Prostate gland (tissue), 2 donors: ENCODE measurements around the gene TMA7B. TPM values are rescaled to one million over a fixed set of nuclear protein-coding genes. Genes with fewer than 3 reads are reported as not detected.

Experiments
- DNase-seq: peaks from one replicate; pipeline ENCODE4 v3.0.0-alpha.2; 2019; ENCODE audit warnings: low spot score
- H3K27ac ChIP-seq, 2 donors: fragments of 200-600 bp; sonication (generic); 2 replicates each; pipeline ENCODE4 v1.5.1; 2017 to 2019
- H3K27me3 ChIP-seq: fragments of 200-600 bp; sonication (generic); replicated peaks from 2 replicates; pipeline ENCODE4 v1.5.1; 2019; ENCODE audit not compliant: insufficient read depth
- H3K36me3 ChIP-seq, 2 donors: fragments of 200-600 bp; sonication (generic); 1 replicate in 1 of 2; 2 replicates in 1 of 2; pipeline versions ENCODE4 v1.5.1 to v1.8.1; 2017 to 2019
- H3K4me1 ChIP-seq: fragments of 200-600 bp; sonication (generic); replicated peaks from 2 replicates; pipeline ENCODE4 v1.5.1; 2019
- H3K4me3 ChIP-seq, 2 donors: fragments of 200-600 bp; sonication (generic); 2 replicates each; pipeline ENCODE4 v1.5.1; 2017 to 2019
- H3K9me3 ChIP-seq: fragments of 200-600 bp; sonication (generic); 2 replicates; pipeline ENCODE4 v1.5.1; 2017
- POLR2A ChIP-seq: fragments of 450-650 bp; IDR thresholded peaks from one replicate; pipeline ENCODE4 v1.6.1; 2016; ENCODE audit warnings: antibody characterized with exemption, mild to moderate bottlenecking
- POLR2AphosphoS5 ChIP-seq: sonication (generic); formaldehyde crosslinking; IDR thresholded peaks from one replicate; pipeline ENCODE4 v1.6.1; 2017; ENCODE audit warnings: antibody characterized with exemption
- WGBS: methylation state at CpG from one replicate; pipeline ENCODE4 v1.1.5; 2018; 5-methylcytosine and 5-hydroxymethylcytosine counted together
- intact Hi-C: fragments of 100-400 bp; cut with DNase I; formaldehyde crosslinking; loops from one replicate; pipeline ENCODE4 v1.14.2; 2022
- total RNA-seq, 2 donors: library from RNA; depleted of rRNA; stranded (reverse); fragments of >200 nt; gene quantifications; one replicate each; pipeline ENCODE4 v1.1.0, GENCODE V29; 2016
- TF ChIP-seq, protein P1 (sequence below), 4 experiments: fragments of 200-600 bp in 2 of 4; fragments of 450-650 bp in 2 of 4; sonication (generic) in 2 of 4; IDR thresholded peaks; 1 replicate in 3 of 4; 2 replicates in 1 of 4; pipeline ENCODE4 v1.5.1; 2016 to 2019; ENCODE audit warnings: antibody characterized with exemption in 4 of 4, mild to moderate bottlenecking in 2 of 4, moderate library complexity in 2 of 4

The TMA7B gene
- total RNA-seq, 2 donors from 2014 or later: not detected

DNA sequence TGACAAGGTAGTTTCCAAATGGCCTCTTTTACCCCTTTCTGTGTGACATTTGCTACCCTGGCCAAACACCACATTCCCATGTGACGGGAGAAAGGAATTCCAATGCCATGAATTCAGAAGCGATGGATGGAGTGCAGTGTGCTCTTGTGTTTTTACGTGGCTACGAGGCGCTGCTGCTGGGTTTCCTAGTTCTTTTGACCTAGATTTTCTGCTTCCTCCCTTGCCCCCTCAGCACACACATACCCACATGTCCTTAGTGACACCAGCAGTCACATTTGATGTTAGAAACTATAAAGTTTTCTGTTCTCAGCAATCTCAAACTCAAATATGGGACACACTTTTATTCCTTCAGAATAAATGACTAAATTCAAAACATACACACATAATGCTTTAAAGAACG, 7.8 kb upstream of the TMA7B start:
- DNase-seq: no peak
- no peak overlapping the region for H3K4me3 ChIP-seq
- no peaks in the 10 kb centered on the region for H3K4me1 ChIP-seq
- H3K27ac ChIP-seq: no peak overlapping the region
- intact Hi-C loops: no loop called here
- 94% methylated on average over 6 of the region's 6 CpGs for WGBS
- H3K9me3 ChIP-seq: no peaks in the 10 kb centered on the region
- H3K36me3 ChIP-seq: no peaks in the 10 kb centered on the region
- TF ChIP-seq, protein P1, sequence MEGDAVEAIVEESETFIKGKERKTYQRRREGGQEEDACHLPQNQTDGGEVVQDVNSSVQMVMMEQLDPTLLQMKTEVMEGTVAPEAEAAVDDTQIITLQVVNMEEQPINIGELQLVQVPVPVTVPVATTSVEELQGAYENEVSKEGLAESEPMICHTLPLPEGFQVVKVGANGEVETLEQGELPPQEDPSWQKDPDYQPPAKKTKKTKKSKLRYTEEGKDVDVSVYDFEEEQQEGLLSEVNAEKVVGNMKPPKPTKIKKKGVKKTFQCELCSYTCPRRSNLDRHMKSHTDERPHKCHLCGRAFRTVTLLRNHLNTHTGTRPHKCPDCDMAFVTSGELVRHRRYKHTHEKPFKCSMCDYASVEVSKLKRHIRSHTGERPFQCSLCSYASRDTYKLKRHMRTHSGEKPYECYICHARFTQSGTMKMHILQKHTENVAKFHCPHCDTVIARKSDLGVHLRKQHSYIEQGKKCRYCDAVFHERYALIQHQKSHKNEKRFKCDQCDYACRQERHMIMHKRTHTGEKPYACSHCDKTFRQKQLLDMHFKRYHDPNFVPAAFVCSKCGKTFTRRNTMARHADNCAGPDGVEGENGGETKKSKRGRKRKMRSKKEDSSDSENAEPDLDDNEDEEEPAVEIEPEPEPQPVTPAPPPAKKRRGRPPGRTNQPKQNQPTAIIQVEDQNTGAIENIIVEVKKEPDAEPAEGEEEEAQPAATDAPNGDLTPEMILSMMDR (IDR thresholded peaks at IDR 0.05): no peak
- TF ChIP-seq POLR2AphosphoS5 (no peak), POLR2A (no peak)
- H3K27me3 ChIP-seq: no peaks in the 10 kb centered on the region

DNA sequence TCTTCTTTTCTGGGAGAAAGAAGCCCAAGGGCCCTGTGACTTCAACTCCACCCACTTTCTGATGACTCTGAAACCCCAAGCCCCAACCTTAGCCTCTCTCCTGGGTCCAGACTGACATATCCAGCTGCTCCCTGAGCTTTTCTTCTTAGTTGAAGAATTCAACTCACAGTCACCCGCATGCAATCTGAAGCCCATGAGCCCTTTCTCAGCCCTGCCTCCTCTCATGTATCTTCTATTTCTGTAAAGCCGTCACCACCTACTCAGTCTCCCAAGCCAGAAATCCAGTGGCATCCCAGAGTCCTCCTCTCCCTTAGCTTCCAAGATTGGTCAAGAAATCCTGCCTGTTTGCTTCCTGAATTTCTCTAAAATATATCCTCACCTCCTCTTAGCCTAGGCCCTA, 7.1 kb upstream of the TMA7B start:
- Histone ChIP-seq H3K27me3 (no peaks in the 10 kb centered on the region), H3K4me3 (no peak overlapping the region), H3K9me3 (no peaks in the 10 kb centered on the region), H3K4me1 (no peaks in the 10 kb centered on the region), H3K36me3 (no peaks in the 10 kb centered on the region), H3K27ac (no peak overlapping the region)
- WGBS: 100% methylated on average over 2 of the region's 2 CpGs
- no peak for DNase-seq
- TF ChIP-seq, protein P1 (IDR thresholded peaks at IDR 0.05): no peak
- no peak for TF ChIP-seq POLR2A
- intact Hi-C loops: no loop called here

DNA sequence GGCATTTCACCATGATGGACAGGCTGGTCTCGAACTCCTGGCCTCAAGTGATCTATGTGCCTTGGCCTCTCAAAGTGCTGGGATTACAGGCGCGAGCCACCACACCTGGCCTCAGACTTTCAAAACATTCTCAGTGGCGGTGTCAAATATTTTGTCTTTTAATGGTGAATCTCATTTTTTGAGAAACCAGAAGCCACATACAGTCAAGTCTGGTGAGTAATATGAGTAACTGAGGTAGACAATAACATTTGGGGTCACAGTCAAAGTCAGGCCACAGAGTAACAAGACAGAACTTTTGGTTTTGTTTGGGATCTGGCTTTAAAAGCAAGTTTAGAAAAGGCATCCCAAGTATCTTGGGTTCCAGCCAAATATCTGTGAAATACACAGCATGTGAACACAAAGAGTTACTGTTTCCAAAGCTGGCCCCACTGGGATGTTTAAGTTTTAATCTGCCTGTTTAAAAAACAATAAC, 5.6 kb upstream of the TMA7B start:
- Histone ChIP-seq H3K27me3 (no peaks in the 10 kb centered on the region), H3K4me1 (no peaks in the 10 kb centered on the region), H3K9me3 (no peaks in the 10 kb centered on the region), H3K4me3 (no peak overlapping the region), H3K27ac (no peak overlapping the region), H3K36me3 (no peaks in the 10 kb centered on the region)
- no peak for DNase-seq
- intact Hi-C loops: no loop called here
- no peak for TF ChIP-seq POLR2AphosphoS5
- no peak for TF ChIP-seq POLR2A
- TF ChIP-seq, protein P1 (IDR thresholded peaks at IDR 0.05): no peak
- 93% methylated on average over 4 of the region's 4 CpGs for WGBS

DNA sequence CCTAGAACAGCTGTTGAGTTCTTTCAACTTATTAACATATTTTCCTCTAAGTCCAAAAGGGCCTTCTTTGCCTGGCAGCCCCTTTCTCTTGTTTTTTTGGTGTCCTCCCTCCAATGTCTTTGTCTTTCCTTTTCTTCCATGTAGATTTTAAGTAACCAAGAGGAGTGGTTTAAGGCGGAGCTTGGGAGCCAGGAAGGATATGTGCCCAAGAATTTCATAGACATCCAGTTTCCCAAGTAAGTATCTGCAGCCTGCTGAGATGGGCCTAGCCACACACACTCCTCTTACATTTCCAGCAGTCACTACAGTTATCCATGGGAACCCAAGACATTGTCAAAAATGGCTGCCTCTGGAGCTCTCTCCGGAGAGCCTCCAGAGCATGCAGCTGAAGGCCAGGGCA, 4.5 kb upstream of the TMA7B start:
- Histone ChIP-seq H3K27ac (no peak overlapping the region), H3K4me3 (no peak overlapping the region), H3K36me3 (no peaks in the 10 kb centered on the region), H3K27me3 (no peaks in the 10 kb centered on the region), H3K4me1 (no peaks in the 10 kb centered on the region), H3K9me3 (no peaks in the 10 kb centered on the region)
- DNase-seq: no peak
- intact Hi-C loops: no loop called here
- TF ChIP-seq POLR2A (no peak), POLR2AphosphoS5 (no peak)
- TF ChIP-seq, protein P1 (IDR thresholded peaks at IDR 0.05): no peak
- 98% methylated on average over 2 of the region's 2 CpGs for WGBS

DNA sequence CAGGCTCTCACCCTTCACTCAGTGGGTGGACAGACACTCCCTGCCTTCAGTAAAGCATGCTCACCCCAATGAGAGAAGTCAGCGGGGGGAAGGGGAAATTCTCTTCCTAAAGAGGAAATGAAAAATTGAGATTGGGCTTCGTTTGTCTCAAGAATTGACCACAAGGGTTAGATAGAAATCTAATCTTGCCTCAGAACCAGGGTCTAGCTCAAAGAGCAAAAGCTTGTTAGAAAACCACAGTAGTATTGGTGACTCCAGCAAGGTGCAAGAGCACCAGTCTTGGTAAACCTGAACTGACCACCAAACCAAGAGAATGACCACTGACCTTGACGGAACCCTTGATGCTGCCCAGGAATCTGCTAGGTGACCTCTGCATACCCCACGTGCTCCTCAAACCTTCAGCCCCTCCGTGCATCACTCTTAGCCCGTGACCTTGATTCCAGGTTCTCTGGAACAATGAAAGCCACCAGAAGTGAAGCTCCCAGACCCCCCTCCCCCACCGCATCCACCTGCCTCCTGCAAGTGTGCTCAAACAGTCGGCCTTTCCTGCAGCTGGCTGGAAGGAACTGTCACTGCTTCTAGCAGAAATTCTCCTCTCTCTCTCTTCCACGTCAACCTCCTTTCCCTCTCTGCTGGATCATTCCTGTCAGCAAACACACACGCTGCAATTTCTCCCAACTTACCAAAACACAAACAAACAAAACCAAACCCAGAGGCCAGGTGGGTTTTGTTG, 3.1 kb upstream of the TMA7B start:
- H3K27ac ChIP-seq: no peak overlapping the region
- WGBS: 70% methylated on average over 10 of the region's 10 CpGs
- TF ChIP-seq POLR2AphosphoS5 (no peak), POLR2A (no peak)
- TF ChIP-seq, protein P1 (IDR thresholded peaks at IDR 0.05): no peak
- intact Hi-C loops: no loop called here
- H3K36me3 ChIP-seq: no peaks in the 10 kb centered on the region
- no peak overlapping the region for H3K4me3 ChIP-seq
- no peaks in the 10 kb centered on the region for H3K9me3 ChIP-seq
- no peak for DNase-seq
- H3K27me3 ChIP-seq: no peaks in the 10 kb centered on the region
- no peaks in the 10 kb centered on the region for H3K4me1 ChIP-seq
